ENCODE data around the gene TRA2B. TPM values are rescaled to one million over a fixed set of nuclear protein-coding genes. Genes with fewer than 3 reads are reported as not detected.

Gene TRA2B
- total RNA-seq, result 100 to 1,000 TPM; 228 to 344 TPM

DNA sequence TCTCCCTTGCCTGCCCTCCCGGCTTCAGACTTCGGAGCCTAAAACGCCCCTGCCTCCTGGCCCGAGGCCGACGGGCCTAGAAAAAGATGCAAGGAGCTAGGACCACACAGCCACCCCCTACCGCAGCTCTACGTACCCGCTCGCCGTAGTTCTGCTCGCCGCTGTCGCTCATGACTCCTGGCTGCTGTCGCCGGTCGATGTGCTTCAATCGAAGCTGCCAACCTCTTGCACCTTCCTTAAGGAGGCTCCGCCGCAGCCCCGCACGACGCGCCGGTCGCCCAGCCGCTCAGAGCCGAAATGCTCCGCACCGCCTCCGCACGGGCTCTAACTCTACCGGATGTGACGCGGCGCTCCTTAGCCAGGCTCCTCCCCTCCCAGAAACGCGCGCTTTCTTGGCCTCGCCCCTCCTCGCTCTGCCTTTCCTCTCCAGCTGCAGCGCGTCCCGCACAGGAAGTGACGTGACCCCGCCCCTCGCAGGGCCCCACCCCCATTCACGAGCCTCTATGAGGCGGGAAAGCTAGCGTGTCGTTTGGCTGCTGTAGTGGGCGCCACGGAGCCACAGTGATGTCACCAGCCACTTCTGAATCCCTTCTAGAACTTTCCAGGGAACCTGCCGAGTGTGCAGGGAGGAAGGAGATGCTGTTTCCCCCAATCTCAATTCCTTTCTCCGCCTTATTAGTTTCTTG is at the start of gene TRA2B:
Gene TRA2B, minus strand, starts transcription at position 326 of the 686 bp plus-strand sequence. Its CDS starts 154 bp downstream, at position 172.
- intact Hi-C loops (cut with DNase I, micrococcal nuclease), result loop anchor here (1.0 to 10.0 kb wide), 14 partner anchors 22 to 1691 kb away; partner anchors contain the start of genes ALG3 (in 1 of the 2), DNAJB11 (in 1 of the 2), EEF1AKMT4 (in 1 of the 2) and EIF4A2 (in 1 of the 2)
- peaks cover 54% of the 10 kb centered on the region for H3K36me3 Mint-ChIP-seq (ENCODE audit: low read depth)
- peak within 1 kb of the TSS; percentile 97 for H3K4me3 Mint-ChIP-seq
- DNase-seq, result peak; percentile 100
- CTCF ChIA-PET, result no interaction called here
- ATAC-seq, result peak; percentile 90
- peaks cover 23% of the 10 kb centered on the region for H3K4me1 Mint-ChIP-seq
- POLR2A ChIA-PET, result interaction anchor here (0.6 to 3.4 kb wide), 8 partner anchors 11 to 1043 kb away, joined by 3 to 36 read pairs (median 4); partner anchors contain the start of gene DNAJB11
- peaks cover 3% of the 10 kb centered on the region for H3K9me3 Mint-ChIP-seq (ENCODE audit: low read depth)
- H3K27ac Mint-ChIP-seq, result peak within 1 kb of the TSS; percentile 100
- H3K27me3 Mint-ChIP-seq, result no peaks in the 10 kb centered on the region

DNA sequence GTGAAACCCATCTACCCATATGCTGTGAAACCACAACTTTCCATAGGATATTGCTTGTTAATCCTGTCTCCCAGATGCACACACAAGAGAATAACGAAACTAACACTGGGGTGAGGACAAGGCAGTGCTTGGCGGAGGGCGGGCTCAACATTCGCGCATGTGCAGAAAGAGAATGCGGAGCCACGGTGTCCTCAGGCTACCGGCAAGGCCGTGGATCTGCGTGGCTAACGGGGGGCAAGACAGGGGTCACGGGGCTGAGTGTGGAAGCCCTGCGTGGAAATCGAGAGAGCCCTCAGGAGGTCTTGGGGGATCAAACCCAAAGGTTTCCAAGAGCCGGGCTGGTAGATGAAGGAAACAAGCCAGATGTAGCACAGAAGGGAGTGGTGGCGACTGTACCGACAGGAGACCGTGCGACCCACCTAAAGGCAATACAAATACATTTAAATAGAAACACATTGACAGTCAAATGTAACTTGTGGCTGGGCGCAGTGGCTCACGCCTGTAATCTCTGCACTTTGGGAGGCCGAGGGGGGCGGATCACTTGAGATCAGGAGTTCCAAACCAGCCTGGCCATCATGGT is 48.5 kb upstream of the TRA2B start:
- DNase-seq (peak; percentile 21), ATAC-seq (no peak)
- Mint-ChIP-seq H3K27me3 (peaks cover 7% of the 10 kb centered on the region), H3K9me3 (ENCODE audit: low read depth) (no peaks in the 10 kb centered on the region), H3K27ac (no peak overlapping the region), H3K4me3 (no peak overlapping the region), H3K36me3 (ENCODE audit: low read depth) (no peaks in the 10 kb centered on the region), H3K4me1 (peaks cover 3% of the 10 kb centered on the region)
- ChIA-PET POLR2A (interaction anchor here (0.6 kb wide), 1 partner anchor 19 kb away, joined by 3 read pairs; no protein-coding TSS in a partner anchor), CTCF (interaction anchor here (1.3 kb wide), 1 partner anchor 554 kb away, joined by 4 read pairs; no protein-coding TSS in a partner anchor)
- intact Hi-C loops (cut with DNase I, micrococcal nuclease), result no loop called here

DNA sequence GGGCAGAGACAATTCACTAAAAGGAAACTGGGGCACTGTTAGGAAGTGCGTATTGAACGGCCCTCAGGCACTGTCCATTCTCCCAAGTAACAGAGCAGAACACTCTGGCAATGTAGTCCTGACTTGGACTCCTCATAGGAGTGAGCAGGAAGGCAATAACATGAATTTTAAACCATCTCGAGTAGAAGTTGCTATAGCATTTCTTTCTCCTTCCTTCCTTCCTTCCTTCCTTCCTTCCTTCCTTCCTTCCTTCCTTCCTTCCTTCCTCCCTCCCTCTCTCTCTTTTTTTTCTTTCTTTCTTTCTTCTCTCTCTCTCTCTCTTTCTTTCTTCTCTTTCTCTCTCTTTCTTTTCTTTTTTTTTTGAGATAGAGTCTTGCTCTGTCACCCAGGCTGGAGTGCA is 46.4 kb upstream of the TRA2B start:
- peaks cover 7% of the 10 kb centered on the region for H3K27me3 Mint-ChIP-seq
- peaks cover 3% of the 10 kb centered on the region for H3K4me1 Mint-ChIP-seq
- POLR2A ChIA-PET, result no interaction called here
- intact Hi-C loops (cut with DNase I, micrococcal nuclease), result loop anchor here (2.0 to 5.0 kb wide), 2 partner anchors 259 to 838 kb away; no protein-coding TSS in a partner anchor
- H3K27ac Mint-ChIP-seq, result no peak overlapping the region
- CTCF ChIA-PET, result interaction anchor here (1.1 to 3.9 kb wide), 2 partner anchors 41 to 581 kb away, joined by 3 to 19 read pairs; no protein-coding TSS in a partner anchor
- H3K36me3 Mint-ChIP-seq (ENCODE audit: low read depth), result no peaks in the 10 kb centered on the region
- DNase-seq, result no peak
- no peak for ATAC-seq
- no peak overlapping the region for H3K4me3 Mint-ChIP-seq
- no peaks in the 10 kb centered on the region for H3K9me3 Mint-ChIP-seq (ENCODE audit: low read depth)

DNA sequence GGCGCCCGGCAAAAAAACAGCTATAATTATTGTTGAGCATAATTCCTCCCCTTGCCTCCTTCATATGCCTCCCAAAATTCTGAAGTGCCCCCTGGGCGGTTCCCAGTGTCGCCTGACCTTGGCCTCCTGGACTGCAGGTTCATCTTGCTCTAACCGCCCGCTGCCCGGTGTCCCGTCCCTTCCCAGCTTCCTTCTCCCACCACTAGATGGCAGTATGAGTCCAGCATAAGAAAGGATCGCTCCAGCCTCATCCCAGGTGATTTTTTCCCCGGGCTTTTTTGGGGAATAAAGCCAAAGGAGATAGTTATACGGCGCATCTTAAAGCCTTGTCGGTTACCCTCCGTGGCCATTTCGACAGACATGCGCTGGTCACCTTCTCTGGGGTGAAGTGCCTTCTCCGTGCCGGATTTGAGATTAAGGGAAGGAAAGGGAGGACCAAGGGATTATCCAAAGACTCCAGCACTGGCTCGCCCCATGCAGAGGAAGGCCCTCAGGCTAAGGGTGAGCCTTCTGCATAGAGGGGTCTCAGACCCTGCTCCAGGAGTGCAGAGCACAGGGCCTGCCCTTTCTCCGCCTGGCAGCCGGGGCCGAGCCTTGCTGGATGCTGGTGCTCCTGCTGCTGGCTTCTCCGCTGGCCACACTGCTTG is 45.8 kb upstream of the TRA2B start:
- peak; percentile 71 for DNase-seq
- H3K4me3 Mint-ChIP-seq, result no peak overlapping the region
- H3K27ac Mint-ChIP-seq, result no peak overlapping the region
- peak; percentile 83 for ATAC-seq
- ChIA-PET POLR2A (no interaction called here), CTCF (interaction anchor here (0.6 to 6.4 kb wide), 36 partner anchors 10 to 838 kb away, joined by 3 to 38 read pairs (median 3); no protein-coding TSS in a partner anchor)
- peaks cover 4% of the 10 kb centered on the region for H3K4me1 Mint-ChIP-seq
- no peaks in the 10 kb centered on the region for H3K36me3 Mint-ChIP-seq (ENCODE audit: low read depth)
- peaks cover 7% of the 10 kb centered on the region for H3K27me3 Mint-ChIP-seq
- intact Hi-C loops (cut with DNase I, micrococcal nuclease), result loop anchor here (1.0 to 5.0 kb wide), 4 partner anchors 259 to 839 kb away; no protein-coding TSS in a partner anchor
- no peaks in the 10 kb centered on the region for H3K9me3 Mint-ChIP-seq (ENCODE audit: low read depth)

DNA sequence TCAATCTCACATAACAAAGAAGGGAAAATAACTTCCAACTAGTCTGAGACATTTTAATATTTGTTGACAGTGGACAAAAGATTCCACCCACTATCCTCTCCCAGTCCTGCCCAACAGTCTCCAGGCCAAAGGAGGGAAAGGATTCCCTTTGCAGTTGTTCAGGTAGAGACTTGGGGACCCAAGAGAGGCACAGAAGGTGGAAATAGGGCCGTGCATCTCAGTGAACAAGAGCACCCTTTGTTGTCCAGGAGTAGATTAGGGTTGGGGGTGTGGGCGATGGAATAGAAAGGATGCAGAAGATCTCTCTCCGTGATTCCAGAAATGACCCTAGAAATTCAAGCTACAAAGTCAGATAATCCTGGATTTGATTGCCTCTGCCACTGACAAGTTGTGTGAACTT is 44.8 kb upstream of the TRA2B start:
- peaks cover 7% of the 10 kb centered on the region for H3K27me3 Mint-ChIP-seq
- H3K36me3 Mint-ChIP-seq (ENCODE audit: low read depth), result no peaks in the 10 kb centered on the region
- ATAC-seq, result no peak
- no peak overlapping the region for H3K27ac Mint-ChIP-seq
- CTCF ChIA-PET, result interaction anchor here (0.7 to 6.4 kb wide), 23 partner anchors 11 to 633 kb away, joined by 3 to 38 read pairs (median 3); no protein-coding TSS in a partner anchor
- DNase-seq, result no peak
- intact Hi-C loops (cut with DNase I, micrococcal nuclease), result loop anchor here (1.0 to 5.0 kb wide), 3 partner anchors 260 to 840 kb away; no protein-coding TSS in a partner anchor
- no peak overlapping the region for H3K4me3 Mint-ChIP-seq
- no peaks in the 10 kb centered on the region for H3K9me3 Mint-ChIP-seq (ENCODE audit: low read depth)
- peaks cover 9% of the 10 kb centered on the region for H3K4me1 Mint-ChIP-seq
- POLR2A ChIA-PET, result no interaction called here

DNA sequence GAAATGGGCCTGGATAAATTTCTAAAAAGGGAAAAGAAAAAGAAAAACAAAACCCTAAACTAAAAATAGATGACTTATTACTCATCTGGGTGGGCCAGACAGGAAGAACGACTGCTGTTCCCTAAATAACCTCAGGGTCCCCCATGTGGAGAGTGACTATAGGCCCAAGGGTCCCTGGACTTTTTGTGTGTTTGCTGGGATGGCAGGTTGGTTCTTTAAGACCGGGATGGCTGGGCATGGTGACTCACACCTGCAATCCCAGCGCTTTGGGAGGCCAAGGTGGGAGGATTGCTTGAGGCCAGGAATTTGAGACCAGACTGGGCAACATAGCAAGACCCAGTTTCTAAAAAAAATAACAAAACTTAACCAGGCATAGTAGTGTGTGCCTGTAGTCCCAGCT is 43.8 kb upstream of the TRA2B start:
- Mint-ChIP-seq H3K4me1 (peaks cover 19% of the 10 kb centered on the region), H3K4me3 (no peak overlapping the region), H3K36me3 (ENCODE audit: low read depth) (no peaks in the 10 kb centered on the region), H3K27me3 (peaks cover 7% of the 10 kb centered on the region), H3K9me3 (ENCODE audit: low read depth) (no peaks in the 10 kb centered on the region), H3K27ac (no peak overlapping the region)
- ChIA-PET CTCF (interaction anchor here (1.4 to 6.4 kb wide), 5 partner anchors 38 to 634 kb away, joined by 6 to 38 read pairs (median 19); no protein-coding TSS in a partner anchor), POLR2A (no interaction called here)
- DNase-seq (no peak), ATAC-seq (no peak)
- intact Hi-C loops (cut with DNase I, micrococcal nuclease), result loop anchor here in 1 of 2 experiments (5.0 kb wide), 1 partner anchor 841 kb away; no protein-coding TSS in a partner anchor

DNA sequence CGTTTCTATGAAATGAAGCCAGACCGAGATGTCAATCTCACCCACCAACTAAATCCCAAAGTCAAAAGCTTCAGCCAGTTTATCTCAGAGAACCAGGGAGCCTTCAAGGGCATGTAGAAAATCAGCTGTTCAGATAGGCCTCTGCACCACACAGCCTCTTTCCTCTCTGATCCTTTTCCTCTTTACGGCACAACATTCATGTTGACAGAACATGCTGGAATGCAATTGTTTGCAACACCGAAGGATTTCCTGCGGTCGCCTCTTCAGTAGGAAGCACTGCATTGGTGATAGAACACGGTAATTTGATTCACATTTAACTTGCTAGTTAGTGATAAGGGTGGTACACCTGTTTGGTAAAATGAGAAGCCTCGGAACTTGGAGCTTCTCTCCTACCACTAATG is 41.9 kb upstream of the TRA2B start:
- POLR2A ChIA-PET, result no interaction called here
- Mint-ChIP-seq H3K36me3 (ENCODE audit: low read depth) (no peaks in the 10 kb centered on the region), H3K27ac (no peak overlapping the region), H3K27me3 (peaks cover 7% of the 10 kb centered on the region), H3K9me3 (ENCODE audit: low read depth) (no peaks in the 10 kb centered on the region), H3K4me3 (no peak overlapping the region), H3K4me1 (peaks cover 21% of the 10 kb centered on the region)
- CTCF ChIA-PET, result interaction anchor here (0.6 to 6.4 kb wide), 10 partner anchors 36 to 1479 kb away, joined by 3 to 40 read pairs (median 4); no protein-coding TSS in a partner anchor
- ATAC-seq (no peak), DNase-seq (no peak)
- intact Hi-C loops (cut with DNase I, micrococcal nuclease), result loop anchor here (5.0 kb wide), 5 partner anchors 128 to 843 kb away; partner anchors contain the start of gene ETV5 (in 1 of the 2)

DNA sequence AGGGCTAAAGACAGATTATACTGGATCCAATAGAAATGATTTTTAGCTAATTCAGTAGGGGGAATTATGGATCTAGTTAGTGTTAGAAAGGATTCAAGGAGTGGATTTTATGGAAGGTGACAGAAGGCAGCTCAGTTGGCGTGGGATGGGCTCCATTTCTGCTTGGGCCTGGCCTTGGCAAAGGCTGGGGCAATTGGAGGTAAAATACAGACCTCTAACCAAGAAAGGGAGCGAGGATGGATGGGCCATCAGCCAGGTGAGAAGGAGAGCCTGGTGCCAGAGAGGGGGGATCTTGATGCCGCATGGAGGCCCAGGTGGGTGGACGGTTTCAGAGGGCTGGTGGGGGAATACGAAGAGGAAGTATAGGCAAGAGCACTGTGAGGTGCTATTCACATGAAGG is 40.7 kb upstream of the TRA2B start:
- ChIA-PET CTCF (interaction anchor here (0.5 to 6.4 kb wide), 6 partner anchors 11 to 648 kb away, joined by 3 to 40 read pairs (median 22); no protein-coding TSS in a partner anchor), POLR2A (interaction anchor here (0.6 kb wide), 1 partner anchor 42 kb away, joined by 3 read pairs; no protein-coding TSS in a partner anchor)
- no peak overlapping the region for H3K27ac Mint-ChIP-seq
- no peaks in the 10 kb centered on the region for H3K9me3 Mint-ChIP-seq (ENCODE audit: low read depth)
- no peak for DNase-seq
- peaks cover 21% of the 10 kb centered on the region for H3K4me1 Mint-ChIP-seq
- ATAC-seq, result no peak
- H3K36me3 Mint-ChIP-seq (ENCODE audit: low read depth), result no peaks in the 10 kb centered on the region
- H3K4me3 Mint-ChIP-seq, result no peak overlapping the region
- peaks cover 6% of the 10 kb centered on the region for H3K27me3 Mint-ChIP-seq
- intact Hi-C loops (cut with DNase I, micrococcal nuclease), result loop anchor here (5.0 kb wide), 4 partner anchors 129 to 316 kb away; partner anchors contain the start of gene ETV5 (in 1 of the 2)

DNA sequence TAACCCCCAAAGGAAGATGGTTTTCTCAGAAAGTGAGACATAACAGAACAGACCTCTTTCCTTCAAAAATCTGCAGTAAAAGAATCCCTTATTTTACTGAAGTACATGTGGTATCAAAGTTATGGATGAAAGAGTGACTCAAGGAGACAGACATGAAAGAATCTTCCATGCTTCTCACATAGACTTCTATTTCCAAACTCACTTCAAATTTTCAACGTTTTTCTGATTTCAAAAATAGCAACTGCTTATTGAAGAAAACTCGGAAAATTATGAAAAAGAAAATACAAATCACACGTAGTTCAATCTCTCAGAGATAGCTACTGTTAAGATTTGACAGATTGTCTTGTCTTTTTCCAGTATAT is 39.8 kb upstream of the TRA2B start:
- no peak overlapping the region for H3K27ac Mint-ChIP-seq
- H3K9me3 Mint-ChIP-seq (ENCODE audit: low read depth), result no peaks in the 10 kb centered on the region
- peaks cover under 1% of the 10 kb centered on the region for H3K27me3 Mint-ChIP-seq
- ChIA-PET POLR2A (interaction anchor here (1.5 kb wide), 1 partner anchor 34 kb away, joined by 6 read pairs; no protein-coding TSS in a partner anchor), CTCF (interaction anchor here (0.7 to 6.4 kb wide), 15 partner anchors 9 to 1002 kb away, joined by 3 to 40 read pairs (median 6); partner anchors contain the start of gene TBCCD1)
- ATAC-seq (no peak), DNase-seq (no peak)
- peaks cover 18% of the 10 kb centered on the region for H3K4me1 Mint-ChIP-seq
- no peak overlapping the region for H3K4me3 Mint-ChIP-seq
- H3K36me3 Mint-ChIP-seq (ENCODE audit: low read depth), result no peaks in the 10 kb centered on the region
- intact Hi-C loops (cut with DNase I, micrococcal nuclease), result loop anchor here (1.0 to 5.0 kb wide), 14 partner anchors 17 to 843 kb away; partner anchors contain the start of genes ETV5 (in 1 of the 2) and TRA2B (in 1 of the 2)

DNA sequence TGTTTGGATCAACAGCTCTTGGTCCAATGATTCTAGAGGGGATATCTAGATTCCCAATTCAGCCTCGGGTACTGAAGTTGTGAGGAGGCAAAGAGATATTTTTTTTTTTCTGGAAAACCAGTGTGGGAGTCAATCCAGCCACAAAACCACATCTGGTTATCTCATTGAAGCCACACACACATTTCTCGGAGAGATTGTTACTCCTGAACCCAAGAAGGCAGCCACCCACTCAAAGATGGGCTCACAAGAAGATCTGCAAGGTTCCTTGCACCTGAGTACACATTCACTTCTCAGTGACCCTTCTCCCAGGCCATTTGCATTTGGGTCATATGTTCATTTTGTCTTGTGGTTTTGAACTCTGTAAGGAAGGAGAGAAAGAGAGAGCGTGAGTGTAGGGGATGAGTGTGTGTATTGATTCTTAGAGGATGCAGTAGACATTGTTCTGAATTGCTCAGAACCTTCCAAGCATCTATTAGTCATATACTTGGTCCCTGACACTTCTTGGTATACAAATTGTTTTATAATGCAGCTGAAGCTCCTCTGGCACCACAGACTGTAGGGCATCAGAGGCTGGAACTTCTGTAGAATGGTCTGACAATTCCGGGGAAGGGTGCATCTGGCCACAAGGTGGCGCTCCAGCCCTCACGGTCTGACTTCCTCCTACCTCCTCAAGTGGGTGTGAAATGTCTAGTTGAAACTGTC is 39.3 kb upstream of the TRA2B start:
- Mint-ChIP-seq H3K36me3 (ENCODE audit: low read depth) (no peaks in the 10 kb centered on the region), H3K4me3 (no peak overlapping the region), H3K9me3 (ENCODE audit: low read depth) (no peaks in the 10 kb centered on the region), H3K27ac (peak overlapping the region; percentile 11), H3K4me1 (peaks cover 18% of the 10 kb centered on the region), H3K27me3 (no peaks in the 10 kb centered on the region)
- peak; percentile 93 for DNase-seq
- CTCF ChIA-PET, result interaction anchor here (0.5 to 4.7 kb wide), 28 partner anchors 9 to 1002 kb away, joined by 3 to 40 read pairs (median 4); partner anchors contain the start of gene TBCCD1
- ATAC-seq, result peak; percentile 91
- intact Hi-C loops (cut with DNase I, micrococcal nuclease), result loop anchor here (1.0 to 5.0 kb wide), 14 partner anchors 16 to 844 kb away; partner anchors contain the start of genes ETV5 (in 1 of the 2) and TRA2B (in 1 of the 2)
- POLR2A ChIA-PET, result interaction anchor here (0.6 to 1.5 kb wide), 3 partner anchors 34 to 868 kb away, joined by 3 to 6 read pairs (median 4); partner anchors contain the start of gene DNAJB11

Measured in activated CD4-positive, alpha-beta T cell treated with anti-CD3 and anti-CD28 coated beads for 36 hours (primary cell).